IMR-90 (cell line): ENCODE measurements around the gene SRRM3. TPM values are rescaled to one million over a fixed set of nuclear protein-coding genes. Genes with fewer than 3 reads are reported as not detected.

ENCODE experiments used
- ATAC-seq: fragments of 200-7000 bp; cut with Tn5 transposase; 2 replicates; pipeline ENCODE4 v1.9.1; 2020; ENCODE audit warnings: low read depth, mild to moderate bottlenecking, moderate library complexity
- BruUV-seq: library from RNA; stranded (reverse); fragments of 400-500 nt; replicated peaks from 2 replicates; lab custom pipeline; 2021; lab: Mats Ljungman, UMichigan
- CTCF ChIA-PET: fragments of 300-600 bp; formaldehyde crosslinking; extraction: SDS; loops from one replicate; lab custom pipeline; 2021; ENCODE audit warnings: antibody characterized with exemption; lab: Yijun Ruan, JAX
- POLR2A ChIA-PET: fragments of 300-600 bp; sonication (Branson Sonifier 250); formaldehyde crosslinking; loops from one replicate; lab custom pipeline; 2022; ENCODE audit warnings: antibody characterized with exemption; ENCODE audit not compliant: unreplicated experiment; lab: Charles Lee
- DNase-seq: peaks from one replicate; pipeline ENCODE4 v3.0.0; 2013
- H2AFZ ChIP-seq: replicated peaks from 2 replicates; pipeline ENCODE3; 2013; ENCODE audit warnings: low read length, mild to moderate bottlenecking; ENCODE audit not compliant: poor library complexity
- H2AK5ac ChIP-seq: 2 replicates; pipeline ENCODE4 v1.6.1; 2013; ENCODE audit warnings: low read depth, low read length, inconsistent platforms
- H2AK9ac ChIP-seq: replicated peaks from 2 replicates; pipeline ENCODE3; 2013; ENCODE audit warnings: mild to moderate bottlenecking, low read depth, low read length, moderate library complexity; ENCODE audit not compliant: poor library complexity
- H2BK120ac ChIP-seq: 2 replicates; pipeline ENCODE4 v1.6.1; 2013; ENCODE audit warnings: low read depth, low read length, inconsistent platforms
- H2BK15ac ChIP-seq: 3 replicates; pipeline ENCODE4 v1.6.1; 2013; ENCODE audit warnings: low read depth, low read length, inconsistent platforms
- H2BK20ac ChIP-seq: 2 replicates; pipeline ENCODE4 v1.6.1; 2013; ENCODE audit warnings: low read depth, mild to moderate bottlenecking, inconsistent platforms, low read length, moderate library complexity
- H2BK5ac ChIP-seq: 2 replicates; pipeline ENCODE4 v1.6.1; 2013; ENCODE audit warnings: mild to moderate bottlenecking, low read depth, low read length, inconsistent platforms; ENCODE audit not compliant: poor library complexity, severe bottlenecking
- H3K14ac ChIP-seq: replicated peaks from 2 replicates; pipeline ENCODE4 v1.6.1; 2013; ENCODE audit warnings: low read depth, low read length, inconsistent platforms
- H3K18ac ChIP-seq: 2 replicates; pipeline ENCODE4 v1.6.1; 2013; ENCODE audit warnings: low read depth, low read length, control low read depth
- H3K23ac ChIP-seq: 2 replicates; pipeline ENCODE4 v1.6.1; 2013; ENCODE audit warnings: low read depth, low read length, inconsistent platforms
- H3K27ac ChIP-seq: 2 replicates; pipeline ENCODE4 v1.5.1; 2013; ENCODE audit warnings: mild to moderate bottlenecking, control low read depth, low read length; ENCODE audit not compliant: insufficient read depth
- H3K27me3 ChIP-seq: 2 replicates; pipeline ENCODE4 v1.6.1; 2013; ENCODE audit warnings: low read length; ENCODE audit not compliant: control insufficient read depth, insufficient read depth
- H3K36me3 ChIP-seq: 2 replicates; pipeline ENCODE4 v1.6.1; 2013; ENCODE audit warnings: low read length, mixed read lengths; ENCODE audit not compliant: control insufficient read depth, insufficient read depth
- H3K4ac ChIP-seq: 2 replicates; pipeline ENCODE4 v1.6.1; 2013; ENCODE audit warnings: low read depth, low read length, inconsistent platforms
- H3K4me1 ChIP-seq: 2 replicates; pipeline ENCODE4 v1.6.1; 2013; ENCODE audit warnings: low read length, mixed read lengths; ENCODE audit not compliant: control insufficient read depth, insufficient read depth
- H3K4me2 ChIP-seq: 2 replicates; pipeline ENCODE4 v1.6.1; 2013; ENCODE audit warnings: low read depth, mild to moderate bottlenecking, control low read depth, low read length, moderate library complexity
- H3K4me3 ChIP-seq: 2 replicates; pipeline ENCODE4 v1.5.1; 2013; ENCODE audit warnings: low read depth, mild to moderate bottlenecking, control low read depth, low read length, moderate library complexity; ENCODE audit not compliant: insufficient read depth
- H3K56ac ChIP-seq: 2 replicates; pipeline ENCODE4 v1.6.1; 2013; ENCODE audit warnings: low read length, inconsistent platforms; ENCODE audit not compliant: insufficient read depth; ENCODE audit errors: extremely low read depth
- H3K79me1 ChIP-seq, 2 experiments: 2 replicates each; pipeline ENCODE4 v1.6.1; 2013; ENCODE audit warnings: low read length in 2 of 2, inconsistent platforms in 1 of 2, low read depth in 1 of 2
- H3K9ac ChIP-seq: 2 replicates; pipeline ENCODE4 v1.6.1; 2013; ENCODE audit warnings: low read depth, low read length, control low read depth
- H3K9me1 ChIP-seq: 2 replicates; pipeline ENCODE4 v1.6.1; 2013; ENCODE audit warnings: low read length, inconsistent platforms; ENCODE audit not compliant: insufficient read depth
- H3K9me3 ChIP-seq: 2 replicates; pipeline ENCODE4 v1.6.1; 2013; ENCODE audit warnings: low read length; ENCODE audit not compliant: control insufficient read depth, insufficient read depth
- H4K20me1 ChIP-seq: 2 replicates; pipeline ENCODE4 v1.6.1; 2013; ENCODE audit warnings: low read length, inconsistent platforms; ENCODE audit not compliant: insufficient read depth
- H4K5ac ChIP-seq: 2 replicates; pipeline ENCODE4 v1.6.1; 2013; ENCODE audit warnings: mild to moderate bottlenecking, low read depth, low read length, control low read depth
- H4K8ac ChIP-seq, 2 experiments: 2 replicates each; pipeline ENCODE4 v1.6.1; 2013; ENCODE audit warnings: low read depth in 2 of 2, low read length in 2 of 2, control low read depth in 1 of 2, inconsistent platforms in 1 of 2
- H4K91ac ChIP-seq: 2 replicates; pipeline ENCODE4 v1.6.1; 2013; ENCODE audit warnings: low read depth, low read length, inconsistent platforms; ENCODE audit not compliant: insufficient read depth
- FOS ChIP-seq: fragments of 150-350 bp; IDR thresholded peaks from 2 replicates; pipeline ENCODE4 v1.6.1; 2016; ENCODE audit warnings: low read depth, low read length
- MAFK ChIP-seq: IDR thresholded peaks from 2 replicates; pipeline ENCODE4 v1.6.1; 2012; ENCODE audit warnings: low read depth, low read length, improper control_type of control experiment
- MXI1 ChIP-seq: IDR thresholded peaks from 2 replicates; pipeline ENCODE4 v1.6.1; 2012; ENCODE audit warnings: low read depth, mild to moderate bottlenecking, low read length, moderate library complexity, borderline replicate concordance
- NFE2L2 ChIP-seq: fragments of 150-350 bp; IDR thresholded peaks from 2 replicates; pipeline ENCODE4 v1.6.1; 2016; ENCODE audit warnings: low read depth, mild to moderate bottlenecking, low read length
- WGBS, 2 experiments: methylation state at CpG; one replicate each; pipeline versions ENCODE4 v1.1.5 to v1.1.7; 2013; ENCODE audit warnings: missing lambda C conversion rate in 2 of 2; ENCODE audit not compliant: insufficient read length in 1 of 2; ENCODE audit errors: extremely low coverage in 2 of 2; 5-methylcytosine and 5-hydroxymethylcytosine counted together
- dilution Hi-C: fragments of 300-500 bp; cut with HindIII; formaldehyde crosslinking; loops from one replicate; pipeline ENCODE4 v1.14.3; 2018; ENCODE audit warnings: low sequenced_read_pairs; ENCODE audit not compliant: unreplicated experiment
- in situ Hi-C: fragments of 300-500 bp; cut with MboI; formaldehyde crosslinking; loops from 3 replicates; pipeline ENCODE4 v1.14.3; 2019; ENCODE audit warnings: low sequenced_read_pairs, inconsistent platforms, mixed read lengths
- intact Hi-C: fragments of 100-400 bp; cut with micrococcal nuclease; formaldehyde crosslinking; loops from 2 replicates; pipeline ENCODE4 v1.10.0; 2022
- polyA plus RNA-seq, 3 experiments: library from polyadenylated mRNA; depleted of rRNA; stranded (reverse); fragments of >200 nt; gene quantifications; 2 replicates each; pipeline ENCODE4 v1.2.3, GENCODE V29; 2012; ENCODE audit warnings: low replicate concordance in 1 of 3
- total RNA-seq: library from RNA; depleted of rRNA; stranded (reverse); fragments of >200 nt; gene quantifications from 2 replicates; pipeline ENCODE4 v1.2.3, GENCODE V29; 2012
- TF ChIP-seq, protein P1 (sequence below): fragments of 150-350 bp; IDR thresholded peaks from 2 replicates; pipeline ENCODE4 v1.6.1; 2016; ENCODE audit warnings: low read depth, mild to moderate bottlenecking, low read length, moderate library complexity, borderline replicate concordance
- TF ChIP-seq, protein P2 (sequence below): conservative IDR thresholded peaks from 2 replicates; pipeline ENCODE4 v1.5.1; 2012; ENCODE audit warnings: mild to moderate bottlenecking, low read depth, low read length, improper control_type of control experiment

SRRM3 gene
- total and polyA plus RNA-seq, 2 of the 4 experiments (the other 2 are of a cell fraction) = 0.18 to 2.5 TPM

- no peaks in the 10 kb centered on the region; the same call in 1 of the 2 replicates for H4K20me1 ChIP-seq
- H3K9me1 ChIP-seq = 0 out of 2 replicates have a peak, but pooled peaks cover 3% of the 10 kb centered on the region
- no peak overlapping the region for H3K4me2 ChIP-seq
Observed at GRCh38 chr7:76273503-76273902, 71.8 kb downstream of the SRRM3 start.

More at GRCh38 chr7:76273503-76273902, 71.8 kb downstream of the SRRM3 start:
- Histone ChIP-seq H4K5ac (no peak overlapping the region), H2AK5ac (no peak overlapping the region), H3K4ac (no peak overlapping the region), H2BK15ac (no peak overlapping the region), H3K27me3 (peaks cover 74% of the 10 kb centered on the region), H3K36me3 (no peaks in the 10 kb centered on the region), H2BK5ac (no peak overlapping the region), H3K9ac (no peak overlapping the region), H3K4me3 (no peak overlapping the region), H4K91ac (no peak overlapping the region), H3K4me1 (no peaks in the 10 kb centered on the region), H3K56ac (no peak overlapping the region), H2BK20ac (no peak overlapping the region), H2AFZ (no peak overlapping the region), H3K9me3 (no peaks in the 10 kb centered on the region), H2BK120ac (no peak overlapping the region), H3K18ac (no peak overlapping the region), H3K27ac (no peak overlapping the region), H3K14ac (no peak overlapping the region), H3K23ac (no peak overlapping the region), H4K8ac (no peak overlapping the region), H3K79me1 (no peaks in the 10 kb centered on the region), H2AK9ac (no peak overlapping the region)
- no peak for DNase-seq
- dilution Hi-C loops = no loop called here
- ChIA-PET POLR2A (interaction anchor here (0.6 kb wide), 1 partner anchor 13 kb away, joined by 3 read pairs; no protein-coding TSS in a partner anchor), CTCF (no interaction called here)
- TF ChIP-seq, protein P1, sequence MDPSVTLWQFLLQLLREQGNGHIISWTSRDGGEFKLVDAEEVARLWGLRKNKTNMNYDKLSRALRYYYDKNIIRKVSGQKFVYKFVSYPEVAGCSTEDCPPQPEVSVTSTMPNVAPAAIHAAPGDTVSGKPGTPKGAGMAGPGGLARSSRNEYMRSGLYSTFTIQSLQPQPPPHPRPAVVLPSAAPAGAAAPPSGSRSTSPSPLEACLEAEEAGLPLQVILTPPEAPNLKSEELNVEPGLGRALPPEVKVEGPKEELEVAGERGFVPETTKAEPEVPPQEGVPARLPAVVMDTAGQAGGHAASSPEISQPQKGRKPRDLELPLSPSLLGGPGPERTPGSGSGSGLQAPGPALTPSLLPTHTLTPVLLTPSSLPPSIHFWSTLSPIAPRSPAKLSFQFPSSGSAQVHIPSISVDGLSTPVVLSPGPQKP = no peak
- TF ChIP-seq MAFK = no peak
- TF ChIP-seq FOS = no peak
- no peak for TF ChIP-seq MXI1
- TF ChIP-seq, protein P2, sequence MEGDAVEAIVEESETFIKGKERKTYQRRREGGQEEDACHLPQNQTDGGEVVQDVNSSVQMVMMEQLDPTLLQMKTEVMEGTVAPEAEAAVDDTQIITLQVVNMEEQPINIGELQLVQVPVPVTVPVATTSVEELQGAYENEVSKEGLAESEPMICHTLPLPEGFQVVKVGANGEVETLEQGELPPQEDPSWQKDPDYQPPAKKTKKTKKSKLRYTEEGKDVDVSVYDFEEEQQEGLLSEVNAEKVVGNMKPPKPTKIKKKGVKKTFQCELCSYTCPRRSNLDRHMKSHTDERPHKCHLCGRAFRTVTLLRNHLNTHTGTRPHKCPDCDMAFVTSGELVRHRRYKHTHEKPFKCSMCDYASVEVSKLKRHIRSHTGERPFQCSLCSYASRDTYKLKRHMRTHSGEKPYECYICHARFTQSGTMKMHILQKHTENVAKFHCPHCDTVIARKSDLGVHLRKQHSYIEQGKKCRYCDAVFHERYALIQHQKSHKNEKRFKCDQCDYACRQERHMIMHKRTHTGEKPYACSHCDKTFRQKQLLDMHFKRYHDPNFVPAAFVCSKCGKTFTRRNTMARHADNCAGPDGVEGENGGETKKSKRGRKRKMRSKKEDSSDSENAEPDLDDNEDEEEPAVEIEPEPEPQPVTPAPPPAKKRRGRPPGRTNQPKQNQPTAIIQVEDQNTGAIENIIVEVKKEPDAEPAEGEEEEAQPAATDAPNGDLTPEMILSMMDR = no peak
- TF ChIP-seq NFE2L2 = no peak
- WGBS, 2 experiments = 20% methylated on average over 1 of the region's 5 CpGs; no CpG with 5 or more reads in 1 of the 2 experiments
- in situ Hi-C loops = no loop called here
- BruUV-seq = no TSS peak
- intact Hi-C loops = no loop called here
- ATAC-seq = no peak
